SHP77 treated with DMSO at 0.1 percent for 48 hours (cell line): ENCODE measurements around the gene SH3BP5L.
"Not testable (repeated sequence)": the region's sequence is repeated elsewhere in the genome, so short reads cannot be mapped to it uniquely, and the experiment has no call there.

Source experiments
- DNase-seq: peaks from one replicate; lab custom pipeline; 2025; lab: John Stamatoyannopoulos, UW

Gene SH3BP5L

GRCh38 chr1:248810000-248810726, 15.6 kb downstream of the SH3BP5L start:
- DNase-seq = no peak

GRCh38 chr1:248808876-248809275, 16.8 kb downstream of the SH3BP5L start:
- no peak for DNase-seq

GRCh38 chr1:248807067-248807737, 18.5 kb downstream of the SH3BP5L start:
- no peak for DNase-seq

- DNase-seq = no peak
These were observed 19.8 kb downstream of the SH3BP5L start for GRCh38 chr1:248805876-248806275.

GRCh38 chr1:248804771-248805681, 20.7 kb downstream of the SH3BP5L start:
- no peak for DNase-seq

- DNase-seq = not testable (repeated sequence)
These were observed 22.2 kb downstream of the SH3BP5L start for GRCh38 chr1:248803501-248803900.

- DNase-seq = no peak
These were observed 23.3 kb downstream of the SH3BP5L start for GRCh38 chr1:248802454-248802853.

GRCh38 chr1:248800459-248800858, 25.3 kb downstream of the SH3BP5L start:
- no peak for DNase-seq

- DNase-seq = no peak
These were observed 26.9 kb downstream of the SH3BP5L start for GRCh38 chr1:248798791-248799190.

- not testable (repeated sequence) for DNase-seq
These were observed 31.1 kb downstream of the SH3BP5L start for GRCh38 chr1:248794663-248795062.

- DNase-seq = no peak
These were observed 32.1 kb downstream of the SH3BP5L start for GRCh38 chr1:248793592-248793991.

- DNase-seq = no peak
These were observed 33.4 kb downstream of the SH3BP5L start for GRCh38 chr1:248792342-248792741.

- DNase-seq = no peak
These were observed 34.7 kb downstream of the SH3BP5L start for GRCh38 chr1:248791010-248791409.

GRCh38 chr1:248790456-248790855, 35.3 kb downstream of the SH3BP5L start:
- no peak for DNase-seq

GRCh38 chr1:248789337-248789736, 36.4 kb downstream of the SH3BP5L start:
- not testable (repeated sequence) for DNase-seq

- DNase-seq = no peak
These were observed 37.4 kb downstream of the SH3BP5L start for GRCh38 chr1:248788327-248788726.

- no peak for DNase-seq
These were observed 38.3 kb downstream of the SH3BP5L start for GRCh38 chr1:248787430-248787829.

GRCh38 chr1:248786156-248786555, 39.6 kb downstream of the SH3BP5L start:
- DNase-seq = no peak

GRCh38 chr1:248783367-248783766, 42.3 kb downstream of the SH3BP5L start:
- no peak for DNase-seq

GRCh38 chr1:248782416-248783141, 43.1 kb downstream of the SH3BP5L start:
- DNase-seq = no peak

- no peak for DNase-seq
These were observed 46.4 kb downstream of the SH3BP5L start for GRCh38 chr1:248779350-248779749.

- DNase-seq = no peak
These were observed 46.8 kb downstream of the SH3BP5L start for GRCh38 chr1:248778906-248779305.
